Caki2 (cell line): ENCODE data around the gene TRAF3IP3. TPM values are rescaled to one million over a fixed set of nuclear protein-coding genes. Genes with fewer than 3 reads are reported as not detected.

Source experiments
- DNase-seq: peaks from one replicate; pipeline ENCODE4 v3.0.0-alpha.2; 2015; ENCODE audit warnings: low read depth
- in situ Hi-C: cut with HindIII; loops from 2 replicates; pipeline ENCODE4 v1.10.0; 2016; ENCODE audit warnings: low sequenced_read_pairs, low pct_unique_long_range_greater_than_20kb, mixed read lengths
- total RNA-seq: library from RNA; depleted of rRNA; stranded (reverse); fragments of >200 nt; shearing (Covaris generic); gene quantifications from 2 replicates; pipeline ENCODE4 v1.2.3, GENCODE V29; 2014; ENCODE audit warnings: low replicate concordance; rRNA removed

Gene TRAF3IP3, protein sequence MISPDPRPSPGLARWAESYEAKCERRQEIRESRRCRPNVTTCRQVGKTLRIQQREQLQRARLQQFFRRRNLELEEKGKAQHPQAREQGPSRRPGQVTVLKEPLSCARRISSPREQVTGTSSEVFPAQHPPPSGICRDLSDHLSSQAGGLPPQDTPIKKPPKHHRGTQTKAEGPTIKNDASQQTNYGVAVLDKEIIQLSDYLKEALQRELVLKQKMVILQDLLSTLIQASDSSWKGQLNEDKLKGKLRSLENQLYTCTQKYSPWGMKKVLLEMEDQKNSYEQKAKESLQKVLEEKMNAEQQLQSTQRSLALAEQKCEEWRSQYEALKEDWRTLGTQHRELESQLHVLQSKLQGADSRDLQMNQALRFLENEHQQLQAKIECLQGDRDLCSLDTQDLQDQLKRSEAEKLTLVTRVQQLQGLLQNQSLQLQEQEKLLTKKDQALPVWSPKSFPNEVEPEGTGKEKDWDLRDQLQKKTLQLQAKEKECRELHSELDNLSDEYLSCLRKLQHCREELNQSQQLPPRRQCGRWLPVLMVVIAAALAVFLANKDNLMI
- not detected in 2 replicates for total RNA-seq

GRCh38 chr1:209755926-209756614 is at the start of gene TRAF3IP3:
Gene TRAF3IP3, plus strand, starts transcription at chr1:209756053. Its CDS starts 3,987 bp downstream, at chr1:209760040.
- in situ Hi-C loops = no loop called here
- no peak for DNase-seq

DNA sequence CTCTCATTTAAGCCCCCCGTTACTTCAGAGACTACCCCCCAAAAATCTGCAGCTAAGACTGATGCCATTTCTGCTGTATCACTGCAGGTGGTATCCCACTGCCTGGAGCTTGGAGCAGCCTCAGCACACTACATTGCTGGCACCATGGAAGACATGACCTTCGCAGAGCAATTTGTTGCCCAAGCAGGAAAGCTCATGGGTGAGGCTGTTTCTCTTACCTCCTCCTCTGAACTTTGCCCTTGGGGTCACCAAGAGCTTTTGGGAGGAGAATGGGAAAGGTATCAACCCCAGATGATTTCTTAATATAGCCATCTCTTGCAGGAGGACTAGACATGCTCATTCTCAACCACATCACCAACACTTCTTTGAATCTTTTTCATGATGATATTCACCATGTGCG is 49.2 kb upstream of the TRAF3IP3 start:
- DNase-seq = no peak

GRCh38 chr1:209707308-209707707 is 48.5 kb upstream of the TRAF3IP3 start:
- DNase-seq = no peak
- in situ Hi-C loops = no loop called here

More for the DNA sequence above, 49.2 kb upstream of the TRAF3IP3 start:
- in situ Hi-C loops = no loop called here

- in situ Hi-C loops = no loop called here
- no peak for DNase-seq
Measured at GRCh38 chr1:209708297-209708696, 47.6 kb upstream of the TRAF3IP3 start.

GRCh38 chr1:209710093-209710492 is 45.8 kb upstream of the TRAF3IP3 start:
- in situ Hi-C loops = no loop called here

DNA sequence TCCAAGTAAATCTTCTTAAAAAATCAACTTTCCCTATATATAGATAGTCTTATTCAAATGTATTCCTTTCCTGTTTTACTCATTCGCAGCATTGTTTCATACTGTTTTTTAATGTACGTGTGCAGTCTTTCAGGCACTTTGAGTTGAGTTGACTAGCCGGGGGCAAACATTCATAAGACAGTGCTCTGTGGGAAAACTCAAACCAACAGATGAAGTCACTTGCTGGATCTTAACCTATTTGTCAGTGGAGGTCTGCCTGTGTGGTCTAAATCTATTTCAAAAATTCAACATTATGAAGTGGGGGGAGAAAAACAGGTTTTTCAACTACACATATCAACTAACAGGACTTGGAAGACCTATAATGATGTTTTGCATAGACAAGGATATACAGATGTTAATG is 45.0 kb upstream of the TRAF3IP3 start:
- no peak for DNase-seq
- in situ Hi-C loops = no loop called here

More at GRCh38 chr1:209710093-209710492, 45.8 kb upstream of the TRAF3IP3 start:
- DNase-seq = no peak

DNA sequence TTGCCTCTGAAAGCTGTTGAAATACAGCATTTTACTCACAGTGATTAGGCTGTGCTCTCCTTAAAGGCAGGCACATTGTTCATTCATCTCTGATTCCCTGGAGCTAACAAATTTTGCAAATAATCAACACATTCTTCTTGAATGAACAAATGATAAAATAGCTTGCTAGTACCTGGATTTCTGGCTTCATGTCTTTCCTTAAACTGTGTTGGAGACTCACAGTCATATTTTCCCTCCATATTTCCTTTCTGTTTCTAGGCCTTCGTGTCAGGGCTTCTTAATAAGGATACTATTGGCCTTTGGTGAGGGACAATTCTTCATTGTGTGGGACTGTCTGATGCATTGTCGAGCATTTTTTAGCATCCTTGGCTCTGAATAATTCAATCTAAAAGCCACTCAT is 41.5 kb upstream of the TRAF3IP3 start:
- no peak for DNase-seq
- in situ Hi-C loops = no loop called here

DNA sequence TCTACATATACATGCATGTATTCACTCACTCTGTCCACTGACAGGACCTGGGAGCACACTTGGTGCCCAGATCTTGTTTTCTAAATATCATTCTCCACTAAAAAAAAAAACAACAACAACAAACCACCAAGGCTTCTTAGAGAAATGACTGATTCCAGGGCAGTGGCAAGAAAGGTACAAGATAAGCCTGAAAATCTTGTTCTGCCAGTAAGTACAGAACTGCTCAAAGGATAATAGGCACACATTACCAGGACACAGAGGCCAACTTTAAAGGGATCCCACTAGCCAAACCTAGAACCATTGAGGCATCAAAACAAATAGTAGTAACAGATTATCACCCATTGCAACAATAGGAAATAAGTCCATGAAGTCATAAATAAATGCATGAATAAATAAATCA is 40.5 kb upstream of the TRAF3IP3 start:
- no peak for DNase-seq
- in situ Hi-C loops = no loop called here

- in situ Hi-C loops = no loop called here
- DNase-seq = no peak
Measured at GRCh38 chr1:209717818-209718217, 38.0 kb upstream of the TRAF3IP3 start.

- no peak for DNase-seq
Measured at GRCh38 chr1:209720326-209720725, 35.5 kb upstream of the TRAF3IP3 start.

DNA sequence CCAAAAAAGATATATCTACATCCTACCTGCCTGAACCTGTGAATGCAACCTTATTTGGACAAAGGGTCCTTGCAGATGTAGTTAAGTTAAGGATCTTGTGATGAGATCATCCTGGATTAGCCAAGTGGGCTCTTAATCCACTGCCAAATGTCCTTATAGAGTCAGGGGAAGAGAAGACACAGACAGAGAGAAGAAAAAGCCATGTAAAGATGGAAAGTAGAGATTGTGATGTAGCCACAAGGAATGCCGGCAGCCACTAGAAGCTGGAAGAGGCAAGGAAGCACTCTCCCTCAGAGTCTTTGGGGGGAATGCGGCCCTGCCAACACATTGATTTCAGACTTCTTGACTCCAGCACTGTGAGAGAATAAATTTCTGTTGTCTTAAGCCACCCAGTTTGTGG is 35.0 kb upstream of the TRAF3IP3 start:
- in situ Hi-C loops = no loop called here
- DNase-seq = no peak

More at GRCh38 chr1:209720326-209720725, 35.5 kb upstream of the TRAF3IP3 start:
- in situ Hi-C loops = no loop called here

- DNase-seq = no peak
- in situ Hi-C loops = no loop called here
Measured at GRCh38 chr1:209721323-209721722, 34.5 kb upstream of the TRAF3IP3 start.

DNA sequence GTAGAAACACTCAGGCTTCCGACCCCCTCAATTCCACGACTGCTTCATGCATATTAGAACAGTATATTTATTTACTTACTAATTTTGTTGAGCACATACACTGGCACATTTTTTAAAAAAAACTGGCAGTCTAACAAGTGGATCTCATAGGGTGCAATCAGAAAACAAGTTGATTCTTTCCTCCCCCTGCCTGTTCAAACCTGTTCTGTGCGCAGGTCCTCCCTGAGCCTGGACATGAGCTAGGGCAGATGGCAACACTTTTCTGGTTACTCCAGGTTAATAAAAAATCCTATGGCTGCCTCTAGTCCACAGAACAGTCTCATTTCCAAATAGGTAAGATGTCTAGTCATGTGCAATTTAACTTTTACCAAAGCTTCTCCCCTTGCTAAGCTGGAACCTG is 32.6 kb upstream of the TRAF3IP3 start:
- DNase-seq = no peak
- in situ Hi-C loops = no loop called here

GRCh38 chr1:209723756-209724693 is 31.8 kb upstream of the TRAF3IP3 start:
- in situ Hi-C loops = no loop called here

GRCh38 chr1:209727286-209727685 is 28.6 kb upstream of the TRAF3IP3 start:
- in situ Hi-C loops = no loop called here
- no peak for DNase-seq

More at GRCh38 chr1:209723756-209724693, 31.8 kb upstream of the TRAF3IP3 start:
- DNase-seq = no peak

GRCh38 chr1:209727785-209728184 is 28.1 kb upstream of the TRAF3IP3 start:
- in situ Hi-C loops = no loop called here
- no peak for DNase-seq

GRCh38 chr1:209728466-209728865 is 27.4 kb upstream of the TRAF3IP3 start:
- DNase-seq = no peak
- in situ Hi-C loops = no loop called here

GRCh38 chr1:209729436-209729835 is 26.4 kb upstream of the TRAF3IP3 start:
- no peak for DNase-seq
- in situ Hi-C loops = no loop called here
